ENCODE data around the gene ARHGEF11. TPM values are rescaled to one million over a fixed set of nuclear protein-coding genes. Genes with fewer than 3 reads are reported as not detected.

ARHGEF11 gene
- total RNA-seq, 1 experiment from 2014 or later = 55.5 TPM

DNA sequence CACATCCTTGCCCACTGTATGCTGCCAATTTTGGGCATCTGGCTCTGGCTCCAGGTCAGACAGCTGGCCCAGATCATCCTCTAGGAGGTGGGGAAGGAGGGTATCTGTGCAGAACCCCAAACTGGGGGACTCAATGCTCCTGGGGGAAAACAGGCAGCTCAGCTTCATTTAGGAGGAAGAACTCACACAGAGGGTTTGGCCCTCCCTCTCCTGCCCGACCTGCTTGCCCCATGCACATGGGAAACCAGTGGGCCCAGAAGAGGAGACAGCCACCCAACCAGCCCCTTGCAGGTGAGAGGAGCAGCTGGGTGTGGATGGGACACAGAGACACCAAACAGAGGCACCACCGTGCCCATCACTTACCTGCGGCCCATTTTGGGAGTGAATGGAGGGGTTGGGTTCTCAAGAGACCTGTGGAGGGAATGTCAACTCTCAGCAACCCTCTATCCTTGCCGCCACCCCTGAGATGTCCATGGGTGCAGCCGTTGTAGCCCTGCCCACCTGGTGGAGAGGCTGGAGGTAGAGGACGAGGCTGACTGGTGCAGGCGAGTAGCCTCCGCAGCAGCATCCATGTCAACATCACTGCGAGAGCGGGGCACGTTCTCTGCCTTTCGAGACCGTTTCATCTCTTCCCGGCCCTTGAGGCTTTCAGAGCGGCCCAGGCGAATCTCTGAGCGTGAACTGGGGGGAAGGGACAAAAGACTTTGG is 97.6 kb downstream of the ARHGEF11 start:
- no peak for ATAC-seq
- intact Hi-C loops (cut with micrococcal nuclease; ENCODE audit: unreplicated experiment) (no loop called here), in situ Hi-C loops (cut with HindIII; ENCODE audit: low pct_unique_long_range_greater_than_20kb, low sequenced_read_pairs) (no loop called here)
- Histone ChIP-seq H3K36me3 (ENCODE audit: control insufficient read depth, insufficient read depth, low read length) (peaks cover 20% of the 10 kb centered on the region), H3K4me3 (ENCODE audit: low read depth in 2 of 2, low read length in 2 of 2) (no peak overlapping the region), H3K4me1 (ENCODE audit: control insufficient read depth, insufficient read depth, low read length) (no peaks in the 10 kb centered on the region), H3K27me3 (ENCODE audit: control insufficient read depth, insufficient read depth, low read length) (no peaks in the 10 kb centered on the region), H3K9me3 (ENCODE audit: control insufficient read depth, insufficient read depth, low read depth, low read length) (no peaks in the 10 kb centered on the region), H3K27ac (ENCODE audit: low read length) (no peak overlapping the region)
- no peak for DNase-seq (ENCODE audit: low read depth, low spot score)
- BruUV-seq (replicated peaks) = no TSS peak
- no peak for TF ChIP-seq TCF7L2 (IDR thresholded peaks at IDR 0.05; ENCODE audit: low read depth, low read length)
- TF ChIP-seq, protein P1, sequence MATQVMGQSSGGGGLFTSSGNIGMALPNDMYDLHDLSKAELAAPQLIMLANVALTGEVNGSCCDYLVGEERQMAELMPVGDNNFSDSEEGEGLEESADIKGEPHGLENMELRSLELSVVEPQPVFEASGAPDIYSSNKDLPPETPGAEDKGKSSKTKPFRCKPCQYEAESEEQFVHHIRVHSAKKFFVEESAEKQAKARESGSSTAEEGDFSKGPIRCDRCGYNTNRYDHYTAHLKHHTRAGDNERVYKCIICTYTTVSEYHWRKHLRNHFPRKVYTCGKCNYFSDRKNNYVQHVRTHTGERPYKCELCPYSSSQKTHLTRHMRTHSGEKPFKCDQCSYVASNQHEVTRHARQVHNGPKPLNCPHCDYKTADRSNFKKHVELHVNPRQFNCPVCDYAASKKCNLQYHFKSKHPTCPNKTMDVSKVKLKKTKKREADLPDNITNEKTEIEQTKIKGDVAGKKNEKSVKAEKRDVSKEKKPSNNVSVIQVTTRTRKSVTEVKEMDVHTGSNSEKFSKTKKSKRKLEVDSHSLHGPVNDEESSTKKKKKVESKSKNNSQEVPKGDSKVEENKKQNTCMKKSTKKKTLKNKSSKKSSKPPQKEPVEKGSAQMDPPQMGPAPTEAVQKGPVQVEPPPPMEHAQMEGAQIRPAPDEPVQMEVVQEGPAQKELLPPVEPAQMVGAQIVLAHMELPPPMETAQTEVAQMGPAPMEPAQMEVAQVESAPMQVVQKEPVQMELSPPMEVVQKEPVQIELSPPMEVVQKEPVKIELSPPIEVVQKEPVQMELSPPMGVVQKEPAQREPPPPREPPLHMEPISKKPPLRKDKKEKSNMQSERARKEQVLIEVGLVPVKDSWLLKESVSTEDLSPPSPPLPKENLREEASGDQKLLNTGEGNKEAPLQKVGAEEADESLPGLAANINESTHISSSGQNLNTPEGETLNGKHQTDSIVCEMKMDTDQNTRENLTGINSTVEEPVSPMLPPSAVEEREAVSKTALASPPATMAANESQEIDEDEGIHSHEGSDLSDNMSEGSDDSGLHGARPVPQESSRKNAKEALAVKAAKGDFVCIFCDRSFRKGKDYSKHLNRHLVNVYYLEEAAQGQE (IDR thresholded peaks at IDR 0.05; ENCODE audit: insufficient read depth in 1 of 2, low read depth in 2 of 2, low read length in 1 of 2) = no peak
- TF ChIP-seq CTCF (IDR thresholded peaks at IDR 0.05) = no peak
- no peak for TF ChIP-seq SIN3A (IDR thresholded peaks at IDR 0.05; ENCODE audit: borderline replicate concordance, insufficient read depth, low read depth, low read length)
- no peak for TF ChIP-seq POLR2AphosphoS5 (IDR thresholded peaks at IDR 0.05; ENCODE audit: low read depth, low read length)
- ChIA-PET CTCF (no interaction called here), POLR2A (no interaction called here)

GRCh38 chr1:156947127-156947526 is 98.4 kb downstream of the ARHGEF11 start:
- no TSS peak for BruUV-seq (replicated peaks)
- ATAC-seq (no peak), DNase-seq (ENCODE audit: low read depth, low spot score) (no peak)
- Histone ChIP-seq H3K4me3 (ENCODE audit: low read depth in 2 of 2, low read length in 2 of 2) (no peak overlapping the region), H3K36me3 (ENCODE audit: control insufficient read depth, insufficient read depth, low read length) (peaks cover 19% of the 10 kb centered on the region), H3K27me3 (ENCODE audit: control insufficient read depth, insufficient read depth, low read length) (no peaks in the 10 kb centered on the region), H3K4me1 (ENCODE audit: control insufficient read depth, insufficient read depth, low read length) (no peaks in the 10 kb centered on the region), H3K9me3 (ENCODE audit: control insufficient read depth, insufficient read depth, low read depth, low read length) (no peaks in the 10 kb centered on the region), H3K27ac (ENCODE audit: low read length) (no peak overlapping the region)
- POLR2A ChIA-PET = no interaction called here
- in situ Hi-C loops (cut with HindIII; ENCODE audit: low pct_unique_long_range_greater_than_20kb, low sequenced_read_pairs) (no loop called here), intact Hi-C loops (cut with micrococcal nuclease; ENCODE audit: unreplicated experiment) (no loop called here)
- TF ChIP-seq, protein P1 (IDR thresholded peaks at IDR 0.05; ENCODE audit: insufficient read depth in 1 of 2, low read depth in 2 of 2, low read length in 1 of 2) = no peak
- TF ChIP-seq TCF7L2 (IDR thresholded peaks at IDR 0.05; ENCODE audit: low read depth, low read length) (no peak), SIN3A (IDR thresholded peaks at IDR 0.05; ENCODE audit: borderline replicate concordance, insufficient read depth, low read depth, low read length) (no peak), CTCF (IDR thresholded peaks at IDR 0.05) (no peak), POLR2AphosphoS5 (IDR thresholded peaks at IDR 0.05; ENCODE audit: low read depth, low read length) (no peak)
- CTCF ChIA-PET = interaction anchor here (0.5 kb wide), 1 partner anchor 362 kb away, joined by 3 read pairs; no protein-coding TSS in a partner anchor
